ENCODE results near the gene REEP3. TPM values are rescaled to one million over a fixed set of nuclear protein-coding genes. Genes with fewer than 3 reads are reported as not detected.

REEP3 gene
- total RNA-seq, 6 experiments from 2014 or later: 66.0 to 83.2 (median 75.6) TPM

GRCh38 chr10:63530409-63530808, 9.2 kb downstream of the REEP3 start:
- TF ChIP-seq CTCF (IDR thresholded peaks at IDR 0.05): no peak
- Mint-ChIP-seq H3K4me3 (no peak overlapping the region), H3K4me1 (ENCODE audit: low read depth) (peaks cover 14% of the 10 kb centered on the region), H3K9me3 (no peaks in the 10 kb centered on the region), H3K36me3 (ENCODE audit: low read depth) (peaks cover 15% of the 10 kb centered on the region), H3K27me3 (ENCODE audit: insufficient read depth) (no peaks in the 10 kb centered on the region), H3K27ac (no peak overlapping the region)
- no peak for DNase-seq

GRCh38 chr10:63534723-63535122, 13.5 kb downstream of the REEP3 start:
- H3K27ac Mint-ChIP-seq: no peak overlapping the region
- H3K27me3 Mint-ChIP-seq (ENCODE audit: insufficient read depth): no peaks in the 10 kb centered on the region
- H3K9me3 Mint-ChIP-seq: no peaks in the 10 kb centered on the region
- H3K4me3 Mint-ChIP-seq: no peak overlapping the region
- no peak for DNase-seq
- H3K4me1 Mint-ChIP-seq (ENCODE audit: low read depth): no peaks in the 10 kb centered on the region; the same call in 1 of the 2 replicates
- TF ChIP-seq CTCF (IDR thresholded peaks at IDR 0.05): no peak
- H3K36me3 Mint-ChIP-seq (ENCODE audit: low read depth): no peaks in the 10 kb centered on the region

GRCh38 chr10:63536698-63537097, 15.5 kb downstream of the REEP3 start:
- no peaks in the 10 kb centered on the region for H3K36me3 Mint-ChIP-seq (ENCODE audit: low read depth)
- DNase-seq: no peak
- H3K4me3 Mint-ChIP-seq: no peak overlapping the region
- TF ChIP-seq CTCF (IDR thresholded peaks at IDR 0.05): no peak
- H3K27ac Mint-ChIP-seq: no peak overlapping the region
- H3K4me1 Mint-ChIP-seq (ENCODE audit: low read depth): peaks cover 9% of the 10 kb centered on the region
- no peaks in the 10 kb centered on the region for H3K27me3 Mint-ChIP-seq (ENCODE audit: insufficient read depth)
- H3K9me3 Mint-ChIP-seq: no peaks in the 10 kb centered on the region

- H3K4me3 Mint-ChIP-seq: no peak overlapping the region
- no peaks in the 10 kb centered on the region for H3K36me3 Mint-ChIP-seq (ENCODE audit: low read depth)
- H3K4me1 Mint-ChIP-seq (ENCODE audit: low read depth): peaks cover 10% of the 10 kb centered on the region
- H3K27ac Mint-ChIP-seq: no peak overlapping the region
- H3K27me3 Mint-ChIP-seq (ENCODE audit: insufficient read depth): no peaks in the 10 kb centered on the region
- no peaks in the 10 kb centered on the region for H3K9me3 Mint-ChIP-seq
- TF ChIP-seq CTCF (IDR thresholded peaks at IDR 0.05): no peak
- no peak for DNase-seq
Observed at GRCh38 chr10:63537536-63537935, 16.3 kb downstream of the REEP3 start.

GRCh38 chr10:63539377-63539776, 18.2 kb downstream of the REEP3 start:
- H3K9me3 Mint-ChIP-seq: no peaks in the 10 kb centered on the region
- DNase-seq: no peak
- H3K27ac Mint-ChIP-seq: no peak overlapping the region
- no peak for TF ChIP-seq CTCF (IDR thresholded peaks at IDR 0.05)
- no peaks in the 10 kb centered on the region; the same call in 1 of the 2 replicates for H3K27me3 Mint-ChIP-seq (ENCODE audit: insufficient read depth)
- H3K4me3 Mint-ChIP-seq: no peak overlapping the region
- no peaks in the 10 kb centered on the region for H3K36me3 Mint-ChIP-seq (ENCODE audit: low read depth)
- peaks cover 29% of the 10 kb centered on the region for H3K4me1 Mint-ChIP-seq (ENCODE audit: low read depth)

GRCh38 chr10:63539994-63540393, 18.8 kb downstream of the REEP3 start:
- no peak overlapping the region for H3K4me3 Mint-ChIP-seq
- H3K27ac Mint-ChIP-seq: no peak overlapping the region
- H3K4me1 Mint-ChIP-seq (ENCODE audit: low read depth): peaks cover 32% of the 10 kb centered on the region
- TF ChIP-seq CTCF (IDR thresholded peaks at IDR 0.05): no peak
- no peaks in the 10 kb centered on the region; the same call in 1 of the 2 replicates for H3K27me3 Mint-ChIP-seq (ENCODE audit: insufficient read depth)
- H3K9me3 Mint-ChIP-seq: no peaks in the 10 kb centered on the region
- DNase-seq: no peak
- no peaks in the 10 kb centered on the region for H3K36me3 Mint-ChIP-seq (ENCODE audit: low read depth)

All from HFFc6 (cell line).